IPS-NIHi7 (cell line): ENCODE results near the gene MAP2K2.
"Not testable (repeated sequence)": the region's sequence is repeated elsewhere in the genome, so short reads cannot be mapped to it uniquely, and the experiment has no call there.

Source experiments
- DNase-seq: peaks from one replicate; pipeline ENCODE4 v3.0.0; 2012; ENCODE audit warnings: mixed read lengths; ENCODE audit errors: extremely low spot score

Gene MAP2K2

GRCh38 chr19:4130744-4131438, 7.0 kb upstream of the MAP2K2 start:
- no peak for DNase-seq

- not testable (repeated sequence) for DNase-seq
These were observed 5.1 kb upstream of the MAP2K2 start for GRCh38 chr19:4129050-4129449.

- not testable (repeated sequence) for DNase-seq
These were observed 3.4 kb upstream of the MAP2K2 start for GRCh38 chr19:4127322-4127721.

- no peak for DNase-seq
These were observed 716 bp upstream of the MAP2K2 start for GRCh38 chr19:4124638-4125037.

- DNase-seq: no peak
These were observed 1.4 kb downstream of the MAP2K2 start for GRCh38 chr19:4122480-4122879.

GRCh38 chr19:4121815-4122214, 2.1 kb downstream of the MAP2K2 start:
- DNase-seq: no peak

GRCh38 chr19:4121273-4121612, 2.7 kb downstream of the MAP2K2 start:
- DNase-seq: no peak

GRCh38 chr19:4120559-4121272, 3.2 kb downstream of the MAP2K2 start:
- DNase-seq: no peak

- no peak for DNase-seq
These were observed 4.2 kb downstream of the MAP2K2 start for GRCh38 chr19:4119763-4120162.

- no peak for DNase-seq
These were observed 8.0 kb downstream of the MAP2K2 start for GRCh38 chr19:4115818-4116385.

- DNase-seq: no peak
These were observed 8.7 kb downstream of the MAP2K2 start for GRCh38 chr19:4115050-4115817.

GRCh38 chr19:4114181-4114580, 9.7 kb downstream of the MAP2K2 start:
- DNase-seq: no peak

- DNase-seq: no peak
These were observed 10.4 kb downstream of the MAP2K2 start for GRCh38 chr19:4113398-4114088.

- no peak for DNase-seq
These were observed 11.6 kb downstream of the MAP2K2 start for GRCh38 chr19:4112367-4112766.

GRCh38 chr19:4109626-4109945, 14.3 kb downstream of the MAP2K2 start:
- no peak for DNase-seq

GRCh38 chr19:4108767-4109625, 14.9 kb downstream of the MAP2K2 start:
- no peak for DNase-seq

- DNase-seq: no peak
These were observed 20.9 kb downstream of the MAP2K2 start for GRCh38 chr19:4103080-4103433.

GRCh38 chr19:4102339-4103079, 21.4 kb downstream of the MAP2K2 start:
- DNase-seq: no peak

GRCh38 chr19:4101496-4101770, 22.5 kb downstream of the MAP2K2 start:
- DNase-seq: no peak

- DNase-seq: no peak
These were observed 23.1 kb downstream of the MAP2K2 start for GRCh38 chr19:4100647-4101495.
